Measurements from ENCODE around the gene TRIM59. TPM values are rescaled to one million over a fixed set of nuclear protein-coding genes. Genes with fewer than 3 reads are reported as not detected.

The TRIM59 gene
- total and polyA plus RNA-seq, 9 of the 15 experiments (the other 6 are each of a cell fraction or from before 2014, with no cell fraction given), result 16.8 to 101 (median 34.8) TPM

DNA sequence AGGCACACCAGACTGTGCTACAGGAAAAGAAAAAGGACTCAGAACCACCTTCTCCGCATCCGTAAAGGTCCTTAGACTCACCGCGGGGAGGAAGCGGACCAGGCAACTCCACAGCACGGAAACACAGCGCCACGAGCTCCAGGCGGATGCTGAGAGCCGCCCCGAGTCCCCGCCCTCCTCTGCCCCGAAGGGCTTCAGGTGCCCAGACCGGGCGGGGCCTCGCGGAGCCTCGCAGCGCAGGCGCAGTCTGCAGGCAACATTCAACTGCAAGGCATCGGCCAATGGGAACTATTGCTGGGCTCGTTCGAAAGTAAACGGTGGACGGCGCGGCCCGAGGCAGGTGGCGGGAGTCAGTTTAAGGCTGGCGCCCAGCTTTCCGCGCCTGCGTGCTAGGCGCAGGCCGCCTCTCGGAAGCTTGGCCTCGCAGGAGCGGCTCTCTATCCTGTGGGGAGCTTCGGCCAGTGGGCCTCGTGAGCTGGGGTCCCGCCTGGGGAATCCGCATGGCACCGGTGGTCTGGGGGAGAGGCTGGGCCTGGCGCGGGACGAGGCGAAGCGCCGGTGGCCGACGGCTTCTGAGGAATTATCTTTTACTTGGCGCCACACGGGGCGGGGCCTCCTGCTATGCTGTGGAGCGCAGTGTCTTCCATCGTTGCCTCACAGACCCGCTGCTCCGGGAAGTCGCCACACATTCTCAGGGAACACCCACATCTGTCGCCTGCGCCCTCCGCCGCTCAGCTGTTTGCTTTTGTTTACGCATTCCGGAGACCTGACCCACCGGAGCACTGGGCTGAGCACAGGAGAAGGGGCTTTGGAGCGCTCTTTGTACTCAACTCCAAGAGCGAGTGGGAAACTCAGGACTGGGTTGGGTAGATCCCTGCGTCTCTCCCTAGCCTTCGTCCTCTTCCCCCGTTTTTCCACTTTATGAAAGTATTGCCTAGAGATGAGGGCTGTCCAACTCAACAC is at the start of gene TRIM59 (continued):
- TF ChIP-seq, protein P1, sequence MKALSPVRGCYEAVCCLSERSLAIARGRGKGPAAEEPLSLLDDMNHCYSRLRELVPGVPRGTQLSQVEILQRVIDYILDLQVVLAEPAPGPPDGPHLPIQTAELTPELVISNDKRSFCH (CRISPR knock-in tag; IDR thresholded peaks at IDR 0.05), result no peak
- TF ChIP-seq, protein P1 (tag; IDR thresholded peaks at IDR 0.05), result peak; percentile 80
- TF ChIP-seq, protein P2, sequence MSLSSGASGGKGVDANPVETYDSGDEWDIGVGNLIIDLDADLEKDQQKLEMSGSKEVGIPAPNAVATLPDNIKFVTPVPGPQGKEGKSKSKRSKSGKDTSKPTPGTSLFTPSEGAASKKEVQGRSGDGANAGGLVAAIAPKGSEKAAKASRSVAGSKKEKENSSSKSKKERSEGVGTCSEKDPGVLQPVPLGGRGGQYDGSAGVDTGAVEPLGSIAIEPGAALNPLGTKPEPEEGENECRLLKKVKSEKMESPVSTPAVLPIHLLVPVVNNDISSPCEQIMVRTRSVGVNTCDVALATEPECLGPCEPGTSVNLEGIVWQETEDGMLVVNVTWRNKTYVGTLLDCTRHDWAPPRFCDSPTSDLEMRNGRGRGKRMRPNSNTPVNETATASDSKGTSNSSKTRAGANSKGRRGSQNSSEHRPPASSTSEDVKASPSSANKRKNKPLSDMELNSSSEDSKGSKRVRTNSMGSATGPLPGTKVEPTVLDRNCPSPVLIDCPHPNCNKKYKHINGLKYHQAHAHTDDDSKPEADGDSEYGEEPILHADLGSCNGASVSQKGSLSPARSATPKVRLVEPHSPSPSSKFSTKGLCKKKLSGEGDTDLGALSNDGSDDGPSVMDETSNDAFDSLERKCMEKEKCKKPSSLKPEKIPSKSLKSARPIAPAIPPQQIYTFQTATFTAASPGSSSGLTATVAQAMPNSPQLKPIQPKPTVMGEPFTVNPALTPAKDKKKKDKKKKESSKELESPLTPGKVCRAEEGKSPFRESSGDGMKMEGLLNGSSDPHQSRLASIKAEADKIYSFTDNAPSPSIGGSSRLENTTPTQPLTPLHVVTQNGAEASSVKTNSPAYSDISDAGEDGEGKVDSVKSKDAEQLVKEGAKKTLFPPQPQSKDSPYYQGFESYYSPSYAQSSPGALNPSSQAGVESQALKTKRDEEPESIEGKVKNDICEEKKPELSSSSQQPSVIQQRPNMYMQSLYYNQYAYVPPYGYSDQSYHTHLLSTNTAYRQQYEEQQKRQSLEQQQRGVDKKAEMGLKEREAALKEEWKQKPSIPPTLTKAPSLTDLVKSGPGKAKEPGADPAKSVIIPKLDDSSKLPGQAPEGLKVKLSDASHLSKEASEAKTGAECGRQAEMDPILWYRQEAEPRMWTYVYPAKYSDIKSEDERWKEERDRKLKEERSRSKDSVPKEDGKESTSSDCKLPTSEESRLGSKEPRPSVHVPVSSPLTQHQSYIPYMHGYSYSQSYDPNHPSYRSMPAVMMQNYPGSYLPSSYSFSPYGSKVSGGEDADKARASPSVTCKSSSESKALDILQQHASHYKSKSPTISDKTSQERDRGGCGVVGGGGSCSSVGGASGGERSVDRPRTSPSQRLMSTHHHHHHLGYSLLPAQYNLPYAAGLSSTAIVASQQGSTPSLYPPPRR (CRISPR knock-in tag; IDR thresholded peaks at IDR 0.05; ENCODE audit: borderline replicate concordance), result peak; percentile 92; the same call in 1 of the 2 replicates
- TF ChIP-seq, protein P3, sequence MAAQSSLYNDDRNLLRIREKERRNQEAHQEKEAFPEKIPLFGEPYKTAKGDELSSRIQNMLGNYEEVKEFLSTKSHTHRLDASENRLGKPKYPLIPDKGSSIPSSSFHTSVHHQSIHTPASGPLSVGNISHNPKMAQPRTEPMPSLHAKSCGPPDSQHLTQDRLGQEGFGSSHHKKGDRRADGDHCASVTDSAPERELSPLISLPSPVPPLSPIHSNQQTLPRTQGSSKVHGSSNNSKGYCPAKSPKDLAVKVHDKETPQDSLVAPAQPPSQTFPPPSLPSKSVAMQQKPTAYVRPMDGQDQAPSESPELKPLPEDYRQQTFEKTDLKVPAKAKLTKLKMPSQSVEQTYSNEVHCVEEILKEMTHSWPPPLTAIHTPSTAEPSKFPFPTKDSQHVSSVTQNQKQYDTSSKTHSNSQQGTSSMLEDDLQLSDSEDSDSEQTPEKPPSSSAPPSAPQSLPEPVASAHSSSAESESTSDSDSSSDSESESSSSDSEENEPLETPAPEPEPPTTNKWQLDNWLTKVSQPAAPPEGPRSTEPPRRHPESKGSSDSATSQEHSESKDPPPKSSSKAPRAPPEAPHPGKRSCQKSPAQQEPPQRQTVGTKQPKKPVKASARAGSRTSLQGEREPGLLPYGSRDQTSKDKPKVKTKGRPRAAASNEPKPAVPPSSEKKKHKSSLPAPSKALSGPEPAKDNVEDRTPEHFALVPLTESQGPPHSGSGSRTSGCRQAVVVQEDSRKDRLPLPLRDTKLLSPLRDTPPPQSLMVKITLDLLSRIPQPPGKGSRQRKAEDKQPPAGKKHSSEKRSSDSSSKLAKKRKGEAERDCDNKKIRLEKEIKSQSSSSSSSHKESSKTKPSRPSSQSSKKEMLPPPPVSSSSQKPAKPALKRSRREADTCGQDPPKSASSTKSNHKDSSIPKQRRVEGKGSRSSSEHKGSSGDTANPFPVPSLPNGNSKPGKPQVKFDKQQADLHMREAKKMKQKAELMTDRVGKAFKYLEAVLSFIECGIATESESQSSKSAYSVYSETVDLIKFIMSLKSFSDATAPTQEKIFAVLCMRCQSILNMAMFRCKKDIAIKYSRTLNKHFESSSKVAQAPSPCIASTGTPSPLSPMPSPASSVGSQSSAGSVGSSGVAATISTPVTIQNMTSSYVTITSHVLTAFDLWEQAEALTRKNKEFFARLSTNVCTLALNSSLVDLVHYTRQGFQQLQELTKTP (IDR thresholded peaks at IDR 0.05; ENCODE audit: low read depth in 1 of 2, partially characterized antibody in 2 of 2), result peak; percentile 39 to 41
- TF ChIP-seq RBBP5 (IDR thresholded peaks at IDR 0.05; ENCODE audit: borderline replicate concordance, insufficient read depth, low read length, poor library complexity, severe bottlenecking) (peak; percentile 21), ATF6 (CRISPR knock-in tag; IDR thresholded peaks at IDR 0.05) (peak; percentile 98), ZNF217 (CRISPR knock-in tag; IDR thresholded peaks at IDR 0.05) (no peak), ZNF3 (CRISPR knock-in tag; IDR thresholded peaks at IDR 0.05) (no peak)
- TF ChIP-seq, protein P4, sequence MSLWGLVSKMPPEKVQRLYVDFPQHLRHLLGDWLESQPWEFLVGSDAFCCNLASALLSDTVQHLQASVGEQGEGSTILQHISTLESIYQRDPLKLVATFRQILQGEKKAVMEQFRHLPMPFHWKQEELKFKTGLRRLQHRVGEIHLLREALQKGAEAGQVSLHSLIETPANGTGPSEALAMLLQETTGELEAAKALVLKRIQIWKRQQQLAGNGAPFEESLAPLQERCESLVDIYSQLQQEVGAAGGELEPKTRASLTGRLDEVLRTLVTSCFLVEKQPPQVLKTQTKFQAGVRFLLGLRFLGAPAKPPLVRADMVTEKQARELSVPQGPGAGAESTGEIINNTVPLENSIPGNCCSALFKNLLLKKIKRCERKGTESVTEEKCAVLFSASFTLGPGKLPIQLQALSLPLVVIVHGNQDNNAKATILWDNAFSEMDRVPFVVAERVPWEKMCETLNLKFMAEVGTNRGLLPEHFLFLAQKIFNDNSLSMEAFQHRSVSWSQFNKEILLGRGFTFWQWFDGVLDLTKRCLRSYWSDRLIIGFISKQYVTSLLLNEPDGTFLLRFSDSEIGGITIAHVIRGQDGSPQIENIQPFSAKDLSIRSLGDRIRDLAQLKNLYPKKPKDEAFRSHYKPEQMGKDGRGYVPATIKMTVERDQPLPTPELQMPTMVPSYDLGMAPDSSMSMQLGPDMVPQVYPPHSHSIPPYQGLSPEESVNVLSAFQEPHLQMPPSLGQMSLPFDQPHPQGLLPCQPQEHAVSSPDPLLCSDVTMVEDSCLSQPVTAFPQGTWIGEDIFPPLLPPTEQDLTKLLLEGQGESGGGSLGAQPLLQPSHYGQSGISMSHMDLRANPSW (CRISPR knock-in tag; IDR thresholded peaks at IDR 0.05), result no peak; the same call in 1 of the 2 replicates
